SK-N-SH treated with all-trans-retinoic acid at 6 μM for 48 hours (cell line): ENCODE data around the gene TMEM134.
"Not testable (repeated sequence)": the region's sequence is repeated elsewhere in the genome, so short reads cannot be mapped to it uniquely, and the experiment has no call there.

Experiments used
- ARNTL ChIP-seq: fragments of 450-650 bp; formaldehyde crosslinking; IDR thresholded peaks from 2 replicates; pipeline ENCODE4 v1.5.0; 2020; ENCODE audit warnings: low read depth, mild to moderate bottlenecking, moderate library complexity, borderline replicate concordance
- OSR1 ChIP-seq: fragments of 250-450 bp; sonication (Bioruptor Pico); IDR thresholded peaks from 2 replicates; pipeline ENCODE4 v1.8.0; 2022; ENCODE audit warnings: moderate library complexity, mild to moderate bottlenecking, inconsistent platforms
- PPARA ChIP-seq: fragments of 250-450 bp; sonication (Bioruptor Pico); IDR thresholded peaks from 2 replicates; pipeline ENCODE4 v1.5.0; 2020; ENCODE audit warnings: mild to moderate bottlenecking, borderline replicate concordance
- RARB ChIP-seq: fragments of 250-450 bp; sonication (Bioruptor Pico); IDR thresholded peaks from 2 replicates; pipeline ENCODE4 v1.8.0; 2021; ENCODE audit warnings: mild to moderate bottlenecking, moderate library complexity
- SNAI2 ChIP-seq: fragments of 250-450 bp; sonication (Bioruptor Pico); IDR thresholded peaks from 2 replicates; pipeline ENCODE4 v1.5.0; 2020; ENCODE audit warnings: mild to moderate bottlenecking, moderate library complexity
- ZFP3 ChIP-seq: fragments of 250-450 bp; sonication (Bioruptor Pico); IDR thresholded peaks from 2 replicates; pipeline ENCODE4 v1.5.0; 2020; ENCODE audit warnings: mild to moderate bottlenecking, moderate library complexity
- ZFP30 ChIP-seq: fragments of 450-650 bp; formaldehyde crosslinking; IDR thresholded peaks from 2 replicates; pipeline ENCODE4 v1.5.0; 2022; ENCODE audit warnings: mild to moderate bottlenecking, moderate library complexity
- ZNF565 ChIP-seq: fragments of 450-650 bp; formaldehyde crosslinking; conservative IDR thresholded peaks from 2 replicates; pipeline ENCODE4 v1.5.0; 2020; ENCODE audit warnings: low read depth, mild to moderate bottlenecking, moderate library complexity
- ZNF70 ChIP-seq: fragments of 450-650 bp; formaldehyde crosslinking; IDR thresholded peaks from 2 replicates; pipeline ENCODE4 v1.5.0; 2020; ENCODE audit warnings: mild to moderate bottlenecking, moderate library complexity
- TF ChIP-seq, protein P1 (sequence below): fragments of 250-450 bp; sonication (Bioruptor Pico); IDR thresholded peaks from 2 replicates; pipeline ENCODE4 v1.5.1; 2020; ENCODE audit warnings: low read depth, mild to moderate bottlenecking, moderate library complexity
- TF ChIP-seq, protein P2 (sequence below): fragments of 250-450 bp; sonication (Bioruptor Pico); IDR thresholded peaks from 2 replicates; pipeline ENCODE4 v1.5.1; 2021; ENCODE audit warnings: mild to moderate bottlenecking, moderate library complexity
- TF ChIP-seq, protein P3 (sequence below): fragments of 250-450 bp; sonication (Bioruptor Pico); IDR thresholded peaks from 2 replicates; pipeline ENCODE4 v1.8.0; 2020; ENCODE audit warnings: mild to moderate bottlenecking, moderate library complexity, borderline replicate concordance

DNA sequence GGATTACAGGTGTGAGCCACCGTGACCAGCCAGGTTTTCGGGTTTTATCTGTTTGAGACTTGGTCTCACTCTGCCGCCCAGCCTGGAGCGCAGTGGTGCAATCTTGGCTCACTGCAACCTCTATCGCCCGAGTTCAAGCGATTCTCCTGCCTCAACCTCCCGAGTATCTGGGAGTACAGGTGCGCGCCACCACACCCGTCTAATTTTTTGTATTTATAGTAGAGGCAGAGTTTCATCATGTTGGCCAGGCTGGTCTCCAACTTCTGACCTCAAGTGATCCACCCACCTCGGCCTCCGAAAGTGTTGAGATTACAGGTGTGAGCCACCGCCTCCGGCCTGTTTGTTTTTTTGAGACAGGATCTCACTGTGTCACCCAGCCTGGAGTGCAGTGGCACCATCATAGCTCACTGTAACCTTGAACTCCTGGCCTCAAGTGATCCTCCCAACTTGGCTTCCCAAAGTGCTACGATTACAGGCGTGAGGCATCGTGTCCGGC is 41.6 kb downstream of the TMEM134 start:
- TF ChIP-seq ZNF565 (CRISPR knock-in tag); ARNTL (CRISPR knock-in tag); RARB (CRISPR knock-in tag); PPARA (CRISPR knock-in tag); ZFP3; ZNF70 (CRISPR knock-in tag); OSR1 (CRISPR knock-in tag); SNAI2 (CRISPR knock-in tag); ZFP30: not testable (repeated sequence)
- TF ChIP-seq, protein P1, sequence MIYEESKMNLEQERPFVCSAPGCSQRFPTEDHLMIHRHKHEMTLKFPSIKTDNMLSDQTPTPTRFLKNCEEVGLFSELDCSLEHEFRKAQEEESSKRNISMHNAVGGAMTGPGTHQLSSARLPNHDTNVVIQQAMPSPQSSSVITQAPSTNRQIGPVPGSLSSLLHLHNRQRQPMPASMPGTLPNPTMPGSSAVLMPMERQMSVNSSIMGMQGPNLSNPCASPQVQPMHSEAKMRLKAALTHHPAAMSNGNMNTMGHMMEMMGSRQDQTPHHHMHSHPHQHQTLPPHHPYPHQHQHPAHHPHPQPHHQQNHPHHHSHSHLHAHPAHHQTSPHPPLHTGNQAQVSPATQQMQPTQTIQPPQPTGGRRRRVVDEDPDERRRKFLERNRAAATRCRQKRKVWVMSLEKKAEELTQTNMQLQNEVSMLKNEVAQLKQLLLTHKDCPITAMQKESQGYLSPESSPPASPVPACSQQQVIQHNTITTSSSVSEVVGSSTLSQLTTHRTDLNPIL (CRISPR knock-in tag): not testable (repeated sequence)
- TF ChIP-seq, protein P2, sequence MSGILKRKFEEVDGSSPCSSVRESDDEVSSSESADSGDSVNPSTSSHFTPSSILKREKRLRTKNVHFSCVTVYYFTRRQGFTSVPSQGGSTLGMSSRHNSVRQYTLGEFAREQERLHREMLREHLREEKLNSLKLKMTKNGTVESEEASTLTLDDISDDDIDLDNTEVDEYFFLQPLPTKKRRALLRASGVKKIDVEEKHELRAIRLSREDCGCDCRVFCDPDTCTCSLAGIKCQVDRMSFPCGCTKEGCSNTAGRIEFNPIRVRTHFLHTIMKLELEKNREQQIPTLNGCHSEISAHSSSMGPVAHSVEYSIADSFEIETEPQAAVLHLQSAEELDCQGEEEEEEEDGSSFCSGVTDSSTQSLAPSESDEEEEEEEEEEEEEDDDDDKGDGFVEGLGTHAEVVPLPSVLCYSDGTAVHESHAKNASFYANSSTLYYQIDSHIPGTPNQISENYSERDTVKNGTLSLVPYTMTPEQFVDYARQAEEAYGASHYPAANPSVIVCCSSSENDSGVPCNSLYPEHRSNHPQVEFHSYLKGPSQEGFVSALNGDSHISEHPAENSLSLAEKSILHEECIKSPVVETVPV: not testable (repeated sequence)
- TF ChIP-seq, protein P3, sequence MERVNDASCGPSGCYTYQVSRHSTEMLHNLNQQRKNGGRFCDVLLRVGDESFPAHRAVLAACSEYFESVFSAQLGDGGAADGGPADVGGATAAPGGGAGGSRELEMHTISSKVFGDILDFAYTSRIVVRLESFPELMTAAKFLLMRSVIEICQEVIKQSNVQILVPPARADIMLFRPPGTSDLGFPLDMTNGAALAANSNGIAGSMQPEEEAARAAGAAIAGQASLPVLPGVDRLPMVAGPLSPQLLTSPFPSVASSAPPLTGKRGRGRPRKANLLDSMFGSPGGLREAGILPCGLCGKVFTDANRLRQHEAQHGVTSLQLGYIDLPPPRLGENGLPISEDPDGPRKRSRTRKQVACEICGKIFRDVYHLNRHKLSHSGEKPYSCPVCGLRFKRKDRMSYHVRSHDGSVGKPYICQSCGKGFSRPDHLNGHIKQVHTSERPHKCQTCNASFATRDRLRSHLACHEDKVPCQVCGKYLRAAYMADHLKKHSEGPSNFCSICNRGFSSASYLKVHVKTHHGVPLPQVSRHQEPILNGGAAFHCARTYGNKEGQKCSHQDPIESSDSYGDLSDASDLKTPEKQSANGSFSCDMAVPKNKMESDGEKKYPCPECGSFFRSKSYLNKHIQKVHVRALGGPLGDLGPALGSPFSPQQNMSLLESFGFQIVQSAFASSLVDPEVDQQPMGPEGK: not testable (repeated sequence)
